Right lung (tissue), 5 donors: ENCODE results near the gene NCOR2. TPM values are rescaled to one million over a fixed set of nuclear protein-coding genes. Genes with fewer than 3 reads are reported as not detected.

ENCODE experiments used
- DNase-seq, 2 donors: peaks; one replicate each; pipeline ENCODE4 v3.0.0-alpha.2; 2013
- polyA plus RNA-seq, 5 donors: library from polyadenylated mRNA; unstranded; fragments of 120-200 nt; gene quantifications; one replicate each; pipeline versions ENCODE4 v1.2.1 to v1.2.3, GENCODE V29; 2013; ENCODE audit warnings: inconsistent platforms in 1 of 5, low replicate concordance in 1 of 5; ENCODE audit not compliant: insufficient read length in 5 of 5, insufficient read depth in 1 of 5

The NCOR2 gene
- polyA plus RNA-seq, 5 donors: 49.2 to 116 (median 85.8) TPM

DNA sequence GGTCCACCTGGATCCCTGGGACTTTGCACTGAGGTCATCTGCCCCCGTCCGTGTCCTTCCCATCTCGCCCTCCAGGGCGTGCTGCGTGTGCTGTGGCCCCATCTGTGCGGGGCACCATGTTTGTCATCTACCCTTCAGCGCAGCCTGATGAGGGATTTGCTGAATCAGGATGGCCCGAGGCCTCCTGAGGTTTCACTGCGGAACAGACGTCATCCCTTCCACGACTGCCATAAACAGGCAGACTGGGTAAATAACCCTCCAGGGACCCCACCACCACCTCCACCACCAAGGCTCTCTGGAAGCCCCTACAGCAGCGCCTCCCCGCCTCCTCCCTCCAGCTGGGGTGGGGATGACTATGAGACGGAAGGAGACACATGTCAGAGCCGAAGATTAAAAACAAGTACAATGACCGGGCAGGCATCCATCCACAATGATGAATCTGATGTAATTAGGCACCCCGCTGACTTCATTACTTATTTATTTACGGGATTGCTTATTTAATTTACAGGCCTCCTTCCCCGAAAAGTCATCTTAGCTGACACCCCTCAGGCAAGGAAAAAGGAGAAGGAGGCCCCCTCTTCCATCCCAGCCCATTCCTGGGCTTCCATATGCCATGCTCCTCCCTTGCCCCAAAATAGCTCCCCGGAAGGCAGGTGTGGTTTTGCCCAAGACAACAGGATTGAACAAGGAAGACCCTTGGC is 39.4 kb downstream of the NCOR2 start:
- no peak for DNase-seq

DNA sequence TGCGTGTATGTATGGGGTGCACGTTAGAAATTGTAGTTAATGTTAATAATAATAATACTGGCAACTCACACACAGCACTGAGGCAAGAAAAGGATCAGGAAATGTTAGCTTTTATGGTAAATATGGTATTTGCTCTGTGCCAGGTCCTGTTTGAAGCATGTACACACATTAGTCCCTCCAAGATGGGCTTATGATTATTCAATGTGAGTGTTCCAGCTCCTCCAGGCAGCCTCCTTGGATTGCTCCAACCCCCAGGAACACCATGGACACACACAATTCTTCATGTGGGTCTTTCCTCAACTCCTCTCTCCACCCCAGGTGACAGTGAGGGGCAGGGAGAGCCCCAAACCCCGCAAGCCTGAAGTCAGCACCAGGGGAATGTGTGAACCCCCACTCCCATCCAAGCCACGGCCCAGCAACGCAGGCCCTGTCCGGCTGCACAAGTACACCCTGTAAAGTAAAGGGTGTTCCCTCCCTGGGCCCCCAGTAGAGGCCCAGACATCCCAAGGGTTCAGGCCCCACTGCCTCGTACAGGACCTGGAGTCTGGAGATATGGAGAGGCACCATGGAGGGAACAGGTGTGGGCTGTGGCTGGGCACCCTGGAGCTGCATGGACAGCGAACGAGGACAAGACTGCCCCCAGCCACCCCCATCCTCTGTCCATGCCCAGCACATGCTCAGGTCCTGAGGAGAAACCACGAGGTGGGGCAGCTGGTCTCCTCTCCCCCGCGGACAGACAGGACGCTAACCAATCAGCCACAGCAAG is 41.3 kb downstream of the NCOR2 start:
- DNase-seq: no peak

DNA sequence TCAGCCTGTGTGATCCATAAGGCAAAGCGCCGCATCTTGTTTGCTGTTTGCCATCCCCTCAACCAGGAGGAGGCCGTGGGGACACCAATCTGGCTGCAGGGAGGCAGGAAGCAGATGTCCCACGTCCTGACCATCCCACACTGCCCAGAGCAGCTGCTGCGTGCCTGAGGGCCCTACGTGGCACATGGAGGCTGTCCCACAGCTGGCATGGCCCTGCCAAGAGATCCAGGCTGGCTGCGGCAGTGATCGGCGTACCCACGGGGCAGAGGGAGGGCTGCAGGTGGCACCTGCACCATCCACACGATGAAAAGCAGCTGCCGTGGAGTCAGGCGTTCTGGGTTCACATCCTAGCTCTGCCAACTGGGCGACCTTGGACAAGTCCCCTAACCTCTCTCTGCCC is 42.0 kb downstream of the NCOR2 start:
- no peak for DNase-seq

DNA sequence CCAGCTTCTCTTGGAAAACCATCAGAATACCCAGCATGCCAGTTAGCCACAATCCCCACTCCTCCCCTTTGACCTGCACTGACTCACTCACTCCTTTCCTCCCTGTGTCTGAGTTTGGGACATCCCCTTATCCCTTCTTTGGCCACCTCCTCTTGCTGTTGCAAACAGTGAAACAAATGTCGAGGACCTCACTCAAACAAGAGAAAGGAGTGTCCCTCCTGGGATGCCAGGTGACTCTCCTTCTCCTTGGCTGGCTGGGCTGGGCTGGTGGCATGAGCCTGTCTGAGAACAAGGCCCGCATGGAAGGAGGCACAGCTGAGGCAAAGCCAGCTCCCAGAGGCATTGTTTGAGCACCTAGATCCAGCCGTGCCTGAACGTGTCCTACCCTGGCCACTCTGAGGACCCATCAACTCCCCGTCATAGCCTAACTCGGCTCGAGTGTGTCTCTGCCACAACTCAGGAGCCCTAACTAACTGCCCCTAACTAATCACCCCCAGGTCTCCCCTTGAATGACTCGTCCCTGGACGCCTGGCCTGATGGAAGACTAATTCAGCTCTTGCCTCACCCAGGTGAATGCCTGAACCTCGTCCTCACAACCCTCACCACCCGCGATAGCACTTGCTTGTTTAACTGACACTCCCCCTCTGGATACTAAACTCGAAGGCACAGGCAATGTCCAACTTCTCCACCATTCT is 43.0 kb downstream of the NCOR2 start:
- no peak for DNase-seq

DNA sequence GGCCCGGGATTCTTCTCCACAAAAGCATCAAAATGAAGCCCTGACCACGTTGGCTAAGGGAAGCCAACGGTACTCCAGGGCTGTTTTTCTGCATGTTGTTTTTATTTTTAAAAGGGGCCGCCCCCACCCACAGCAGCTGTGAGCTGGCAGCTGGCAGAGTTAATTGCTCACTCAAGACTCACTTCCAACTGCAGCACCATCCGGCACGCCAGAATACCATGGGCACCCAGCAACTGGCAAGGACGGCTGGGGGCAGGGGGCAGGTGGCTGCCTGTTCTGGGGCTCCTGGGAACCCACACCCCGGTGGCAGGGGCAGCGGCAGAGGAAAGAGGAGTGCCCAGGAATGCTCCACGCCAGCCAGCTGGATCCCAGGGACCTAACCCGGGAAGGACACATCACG is 44.3 kb downstream of the NCOR2 start:
- no peak for DNase-seq

DNA sequence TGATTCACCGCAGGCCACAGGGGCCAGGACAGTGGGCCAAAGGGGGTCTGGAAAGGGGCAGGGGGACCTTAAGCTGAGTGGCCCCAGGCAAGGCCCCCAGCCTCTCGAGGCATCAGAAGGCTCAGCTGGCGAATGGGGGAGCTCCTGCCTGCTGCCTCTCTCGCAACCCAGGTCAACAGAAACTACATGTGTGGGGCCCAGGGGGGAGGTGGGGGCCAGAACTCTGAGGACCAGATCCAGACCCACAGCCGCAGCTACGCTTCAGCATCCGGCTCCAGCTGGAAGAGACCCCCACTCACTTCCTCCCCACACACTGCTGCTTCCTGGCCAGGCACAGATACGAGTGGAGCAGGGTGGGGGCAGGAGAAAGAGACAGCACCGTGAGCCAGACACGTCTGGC is 46.5 kb downstream of the NCOR2 start:
- no peak for DNase-seq

DNA sequence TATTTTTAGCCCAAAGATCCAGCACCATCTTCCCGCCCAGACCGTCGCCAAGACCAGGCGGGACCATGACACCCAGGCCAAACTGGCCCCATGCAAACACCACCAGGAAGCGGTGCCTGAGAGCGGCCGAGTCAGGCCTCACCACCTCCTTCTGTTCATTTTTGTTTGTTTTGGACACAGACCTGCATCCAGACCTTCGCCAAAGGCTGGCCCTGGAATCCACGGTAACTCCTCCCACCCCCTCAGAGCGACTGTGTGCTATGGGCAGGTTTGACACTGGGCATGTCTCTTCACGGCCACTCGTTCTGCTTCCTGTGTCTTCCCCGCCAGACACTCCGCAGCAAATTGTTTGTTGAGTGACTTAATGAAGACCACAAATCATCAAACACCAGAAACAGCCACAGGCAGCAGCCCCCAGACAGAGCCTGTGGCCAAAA is 47.1 kb downstream of the NCOR2 start:
- DNase-seq: no peak

DNA sequence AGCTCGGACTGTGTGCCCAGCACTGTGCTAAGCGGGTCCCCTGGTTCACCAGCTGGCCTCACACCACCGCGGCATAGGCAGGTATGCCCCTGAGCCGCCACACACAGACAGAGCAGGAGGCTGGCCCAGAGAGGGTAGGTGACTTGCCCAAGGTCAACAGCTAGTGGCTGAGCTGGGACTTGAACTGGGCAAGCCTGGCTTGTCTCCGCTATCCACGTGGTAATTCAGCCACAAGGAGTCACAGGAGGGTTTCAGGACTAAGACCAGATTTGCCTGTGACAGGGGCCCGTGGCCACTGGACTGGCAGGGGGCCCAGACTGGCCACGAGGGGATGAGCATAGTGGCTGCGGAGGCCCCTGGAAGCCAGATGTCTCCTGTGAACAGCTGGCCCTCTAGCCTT is 47.7 kb downstream of the NCOR2 start:
- DNase-seq: no peak

DNA sequence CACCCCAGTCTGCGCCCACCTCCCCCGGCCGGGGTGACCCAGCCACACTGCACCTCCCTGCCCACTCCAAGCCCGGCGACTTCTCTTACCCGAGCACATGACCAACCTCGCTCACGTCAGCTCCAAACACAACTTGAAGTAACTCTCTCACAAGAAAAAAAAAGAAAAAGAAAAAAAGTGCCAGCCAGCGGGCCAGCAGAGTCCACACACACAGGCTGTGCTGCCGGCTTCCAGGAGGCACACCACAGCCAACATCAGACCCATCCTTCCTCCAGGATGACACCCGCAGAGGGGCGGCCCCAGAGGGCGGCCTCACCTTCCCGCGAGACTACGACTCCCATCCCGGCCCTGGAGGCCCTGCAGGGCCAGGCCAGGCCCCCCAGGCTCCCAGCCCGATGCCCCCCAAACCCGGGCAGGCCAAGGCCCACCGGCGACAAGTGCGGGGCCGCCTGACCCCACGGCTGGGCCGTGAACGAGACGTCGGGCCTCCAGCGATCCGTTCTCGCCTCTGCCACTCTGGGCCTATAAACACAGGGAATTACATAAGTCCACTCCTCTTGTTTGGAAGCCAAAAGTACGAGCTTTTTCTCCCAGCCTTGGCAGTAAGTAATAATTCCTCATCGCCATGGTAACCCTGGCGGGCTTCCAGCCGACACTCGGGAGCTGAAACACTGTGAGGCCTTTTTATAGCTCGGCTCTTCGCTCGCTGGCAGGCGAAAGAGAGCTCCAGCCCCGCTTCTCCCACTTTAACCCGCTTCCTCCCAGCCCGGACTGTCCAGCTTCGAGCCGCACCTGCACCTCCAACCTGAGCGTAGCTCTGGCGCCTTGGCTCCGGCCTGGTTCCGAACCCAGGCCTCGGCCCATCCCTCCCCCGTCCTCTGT is 49.1 kb downstream of the NCOR2 start:
- DNase-seq: peak; percentile 98 to 99
